Anterior cingulate cortex (tissue), 58 donors: ENCODE measurements around the gene THBS1.

Experiments used
- DNase-seq, 58 donors: peaks; one replicate each; lab custom pipeline; 2025; lab: John Stamatoyannopoulos, UW

The THBS1 gene

GRCh38 chr15:39580485-39581241 lies at the start of gene THBS1:
Gene THBS1, plus strand, starts transcription at chr15:39581079. Its CDS starts 779 bp downstream, at chr15:39581858.
- peak in 5 of 58 donors; percentile 10 to 47 (median 32) for DNase-seq

GRCh38 chr15:39534996-39535395 lies 45.9 kb upstream of the THBS1 start:
- no peak for DNase-seq

DNA sequence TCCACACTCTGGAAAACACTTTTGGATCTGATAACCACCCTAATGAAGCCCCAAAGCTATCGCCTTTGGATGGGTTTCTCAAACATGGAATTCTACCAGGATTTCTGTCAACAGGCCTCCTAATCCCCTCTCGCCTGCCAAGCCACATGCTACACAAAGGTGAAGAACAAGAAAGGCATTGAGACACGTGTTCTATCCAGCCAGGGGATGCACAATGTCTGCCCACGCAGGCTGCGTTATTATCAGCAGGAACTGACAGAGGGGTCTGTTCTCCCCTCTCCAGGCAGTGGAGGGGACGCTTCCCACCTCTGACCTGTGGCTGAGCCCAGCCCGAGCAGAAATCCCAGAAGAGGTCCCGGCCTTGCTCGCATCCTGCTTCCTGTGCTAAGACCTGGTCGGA lies 45.4 kb upstream of the THBS1 start:
- DNase-seq: no peak

- no peak for DNase-seq
Observed at GRCh38 chr15:39538936-39539335, 41.9 kb upstream of the THBS1 start.

GRCh38 chr15:39539466-39539865 lies 41.4 kb upstream of the THBS1 start:
- no peak for DNase-seq

- DNase-seq: no peak
Observed at GRCh38 chr15:39539973-39540558, 40.8 kb upstream of the THBS1 start.

DNA sequence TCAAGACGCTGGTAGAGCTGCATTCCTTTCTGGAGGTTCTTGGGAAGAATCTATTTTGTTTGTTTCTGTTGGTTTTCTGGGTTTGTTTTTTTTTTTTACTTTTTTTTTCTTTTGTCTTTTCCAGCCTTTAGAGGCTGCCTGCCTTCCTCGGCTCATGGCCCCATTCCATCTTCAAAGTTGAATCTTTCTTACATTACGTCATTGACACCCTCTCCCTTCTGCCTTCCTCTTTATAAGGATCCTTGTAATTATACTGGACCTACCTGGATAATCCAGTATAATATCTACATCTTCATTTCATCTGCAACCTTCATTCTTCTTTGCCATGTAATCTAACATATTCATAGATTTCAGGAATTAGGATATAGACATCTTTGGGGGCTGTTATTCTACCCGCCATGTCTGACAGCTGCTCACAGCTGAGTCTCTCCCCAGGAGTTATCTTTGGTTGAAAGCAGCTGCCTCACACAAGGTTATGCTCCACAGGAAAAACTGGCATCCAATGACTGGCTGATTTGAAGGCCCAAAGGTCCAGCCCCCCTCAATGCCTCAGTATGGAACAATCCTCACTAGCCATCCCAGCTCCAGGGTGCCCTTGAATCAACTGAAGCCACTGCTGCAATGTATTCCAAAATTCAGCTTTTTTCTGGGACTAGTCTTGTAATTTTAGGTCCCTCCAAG lies 38.4 kb upstream of the THBS1 start:
- no peak for DNase-seq

GRCh38 chr15:39543651-39544050 lies 37.2 kb upstream of the THBS1 start:
- DNase-seq: no peak

DNA sequence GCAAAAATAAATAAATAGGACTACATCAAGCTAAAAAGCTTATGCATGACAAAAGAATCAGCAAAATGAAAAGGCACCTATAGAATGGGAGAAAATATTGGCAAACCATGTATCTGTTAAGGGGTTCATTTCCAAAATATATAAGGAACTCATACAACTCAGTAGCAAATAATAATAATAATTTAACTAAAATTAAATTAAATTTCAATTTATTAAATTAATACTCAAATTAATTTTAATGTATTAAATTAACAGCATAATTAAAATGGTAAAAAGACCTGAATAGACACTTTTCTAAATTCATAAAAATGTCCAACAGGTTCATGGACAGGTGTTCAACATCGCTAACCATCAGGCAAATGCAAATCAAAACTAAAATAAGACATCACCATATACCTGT lies 34.0 kb upstream of the THBS1 start:
- no peak for DNase-seq

GRCh38 chr15:39548561-39548960 lies 32.3 kb upstream of the THBS1 start:
- DNase-seq: no peak

- no peak for DNase-seq
Observed at GRCh38 chr15:39549912-39550311, 31.0 kb upstream of the THBS1 start.

DNA sequence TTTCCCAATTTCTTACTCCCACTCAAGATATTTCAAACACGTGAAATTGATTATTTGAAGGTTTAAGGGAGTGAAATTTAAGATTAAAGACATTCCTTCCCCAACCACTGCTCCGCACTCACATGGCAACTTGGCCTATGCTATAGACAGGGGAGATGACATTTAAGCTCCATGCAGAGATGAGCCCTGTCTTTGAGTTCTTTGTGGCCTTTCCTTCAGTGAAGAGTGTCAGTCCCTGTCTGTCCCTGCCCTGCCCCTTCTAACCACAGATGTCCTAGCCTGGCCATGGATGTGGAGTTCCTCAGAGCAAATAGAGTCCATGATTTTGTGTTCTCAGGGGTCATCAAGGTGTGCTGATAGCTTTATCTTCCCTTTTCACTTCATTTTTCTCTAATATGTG lies 29.4 kb upstream of the THBS1 start:
- DNase-seq: no peak

GRCh38 chr15:39552556-39552955 lies 28.3 kb upstream of the THBS1 start:
- no peak for DNase-seq

DNA sequence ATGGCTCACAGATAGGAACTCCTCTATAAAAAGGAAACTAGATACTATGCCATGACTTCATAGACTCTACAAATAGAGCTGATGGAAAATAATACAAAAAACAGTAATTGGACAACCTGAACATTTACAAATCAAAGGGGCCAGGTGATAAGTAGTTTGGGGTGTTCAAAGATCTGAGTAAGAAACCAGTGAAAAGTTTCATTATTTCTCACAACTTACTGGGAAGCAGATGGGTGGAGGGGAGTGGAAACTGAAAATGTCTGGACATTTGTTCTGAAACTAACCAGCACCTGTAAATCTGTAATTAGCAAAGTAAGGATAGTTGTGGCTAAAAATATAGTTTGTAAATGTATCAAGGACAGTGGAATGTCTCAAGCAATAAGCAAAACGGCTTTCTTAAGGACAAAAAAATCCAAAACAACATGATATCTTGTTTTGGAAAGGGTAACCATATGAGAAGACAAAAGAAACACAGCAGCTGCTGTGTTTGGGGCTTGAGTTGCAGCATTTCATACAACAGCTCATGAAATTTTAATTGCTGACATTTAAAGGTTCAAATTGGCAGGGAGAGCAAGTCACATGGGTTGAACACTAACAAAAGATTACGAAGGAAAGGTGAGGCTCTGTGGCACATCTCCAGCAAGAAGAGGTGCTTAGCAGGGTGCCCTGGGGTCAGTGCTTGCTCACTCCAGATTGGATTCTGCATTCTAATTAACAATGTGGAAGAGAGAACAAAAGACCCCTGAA lies 26.8 kb upstream of the THBS1 start:
- DNase-seq: no peak

DNA sequence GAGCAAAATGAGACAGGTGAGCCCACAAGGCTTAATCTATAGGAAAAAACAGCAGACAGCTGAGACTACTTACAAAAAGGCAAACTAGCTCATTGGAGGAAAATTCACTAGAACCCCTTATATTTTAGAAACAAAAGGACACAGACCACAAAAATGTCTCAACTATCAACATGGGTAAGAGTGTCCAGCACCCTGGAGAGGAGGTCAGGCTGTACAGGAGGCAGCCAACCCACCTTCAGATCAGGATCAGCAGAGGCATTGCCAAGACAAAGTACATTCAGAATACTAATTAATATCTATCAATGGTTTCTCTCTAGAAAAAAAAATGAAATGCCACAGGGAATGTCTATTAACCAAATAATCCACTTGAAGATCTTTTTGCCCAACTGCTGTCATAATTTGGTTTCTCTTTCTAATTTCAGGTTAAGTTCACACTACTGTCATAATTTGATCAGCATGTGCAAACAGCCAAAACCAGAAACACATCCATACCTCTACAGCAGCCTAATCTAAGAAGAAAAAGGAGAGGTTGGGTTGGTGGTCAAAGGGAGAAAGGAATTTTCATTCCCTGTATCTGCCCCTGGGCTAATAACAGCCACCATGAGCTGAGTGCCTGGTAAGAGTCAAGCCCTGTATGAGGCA lies 26.0 kb upstream of the THBS1 start:
- no peak for DNase-seq

- no peak for DNase-seq
Observed at GRCh38 chr15:39555885-39556284, 25.0 kb upstream of the THBS1 start.

DNA sequence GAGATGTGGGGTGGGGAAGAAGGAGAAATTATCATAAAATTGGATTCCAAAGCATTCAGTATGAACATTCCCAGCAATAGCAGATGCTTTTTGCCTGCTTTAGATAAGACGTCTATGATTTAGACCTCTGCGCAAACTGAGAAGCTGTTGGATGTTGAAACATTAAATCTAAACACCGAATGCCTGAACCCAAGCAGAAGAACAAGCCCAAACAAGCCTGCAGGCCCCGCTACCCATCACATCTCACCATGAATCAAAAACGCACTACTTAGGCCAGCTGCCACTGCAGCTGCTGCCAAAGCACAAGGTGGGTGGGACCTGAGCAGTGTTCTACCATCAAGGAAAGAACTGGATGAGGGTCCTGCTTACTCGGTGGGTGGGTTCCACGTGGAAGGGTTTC lies 24.4 kb upstream of the THBS1 start:
- DNase-seq: no peak

DNA sequence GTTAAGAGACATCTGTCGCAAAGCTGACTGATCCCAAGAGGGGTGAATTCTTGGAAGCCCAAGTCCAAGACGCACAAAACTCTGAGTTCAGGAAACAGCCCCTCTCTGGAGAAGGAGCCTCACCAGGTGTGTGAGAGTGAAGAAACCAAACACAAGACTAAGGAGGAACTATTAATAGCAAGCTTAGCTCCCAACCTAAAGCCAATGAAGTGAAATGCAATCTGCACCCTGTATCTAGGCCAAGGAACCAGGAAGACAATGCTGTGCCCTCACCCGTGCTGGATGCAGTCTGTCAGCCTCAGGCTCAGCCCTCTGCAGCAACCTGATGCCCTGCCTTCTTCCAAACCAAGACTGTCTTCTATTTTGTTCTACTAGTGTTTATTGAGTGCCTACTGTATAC lies 22.5 kb upstream of the THBS1 start:
- DNase-seq: no peak

DNA sequence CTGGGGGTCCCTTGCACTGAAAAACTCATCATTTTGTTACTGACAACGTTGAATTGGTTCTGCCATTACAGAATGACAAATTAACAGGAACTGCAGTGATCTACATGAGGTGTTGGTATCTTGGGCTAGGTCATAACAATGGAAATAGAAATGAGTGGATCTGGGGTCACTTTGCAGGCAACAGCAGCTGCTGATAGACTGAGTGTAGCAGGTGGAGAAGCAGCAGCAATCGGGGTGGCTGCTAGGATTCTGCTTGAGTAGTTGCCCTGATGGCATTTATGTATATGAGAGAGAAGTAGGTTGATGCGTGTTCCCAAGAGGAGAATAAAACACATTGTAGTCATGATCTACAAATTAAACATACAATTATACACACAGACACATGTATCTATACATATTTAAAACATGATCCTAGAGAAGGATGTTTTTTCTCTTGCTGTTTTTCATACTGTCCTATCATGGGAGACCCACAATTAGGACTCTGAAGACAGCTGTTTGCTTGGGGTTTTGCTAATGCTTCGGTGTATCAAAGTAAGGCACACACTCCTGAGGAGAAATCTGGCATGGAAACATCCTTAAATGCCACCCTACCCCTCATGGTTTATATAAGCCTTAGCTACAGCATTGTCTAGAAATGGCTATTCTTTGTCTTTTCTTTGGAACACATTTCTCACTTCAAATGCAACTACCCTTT lies 15.8 kb upstream of the THBS1 start:
- no peak for DNase-seq

GRCh38 chr15:39565851-39566250 lies 15.0 kb upstream of the THBS1 start:
- DNase-seq: no peak
